ENCODE data around the gene AURKA.

The AURKA gene

GRCh38 chr20:56392132-56392880, at the start of gene AURKA, which contains the start of gene CSTF1:
AURKA (minus strand) TSS chr20:56392215; CDS start chr20:56388197, 4,018 bp downstream.
CSTF1 (plus strand) TSS chr20:56392645; CDS start chr20:56395553, 2,908 bp downstream.
- DNase-seq (ENCODE audit: low spot score), result peak; percentile 98
- peak; percentile 87 for FAIRE-seq

- no peak for DNase-seq (ENCODE audit: low spot score)
- FAIRE-seq, result no peak
These were observed 48.5 kb upstream of the AURKA start for GRCh38 chr20:56440346-56441007.

GRCh38 chr20:56439771-56440291, 47.8 kb upstream of the AURKA start:
- peak; percentile 15 for DNase-seq (ENCODE audit: low spot score)
- FAIRE-seq, result no peak

- FAIRE-seq (no peak), DNase-seq (ENCODE audit: low spot score) (no peak)
These were observed 46.3 kb upstream of the AURKA start for GRCh38 chr20:56438284-56438683.

- FAIRE-seq (no peak), DNase-seq (ENCODE audit: low spot score) (no peak)
These were observed 45.4 kb upstream of the AURKA start for GRCh38 chr20:56437196-56437960.

GRCh38 chr20:56433880-56434255, 41.9 kb upstream of the AURKA start:
- FAIRE-seq (no peak), DNase-seq (ENCODE audit: low spot score) (no peak)

- no peak for FAIRE-seq
- no peak for DNase-seq (ENCODE audit: low spot score)
These were observed 41.3 kb upstream of the AURKA start for GRCh38 chr20:56433221-56433879.

- FAIRE-seq, result no peak
- DNase-seq (ENCODE audit: low spot score), result no peak
These were observed 39.5 kb upstream of the AURKA start for GRCh38 chr20:56431471-56431870.

- DNase-seq (ENCODE audit: low spot score) (no peak), FAIRE-seq (no peak)
These were observed 38.9 kb upstream of the AURKA start for GRCh38 chr20:56430957-56431356.

- no peak for DNase-seq (ENCODE audit: low spot score)
- no peak for FAIRE-seq
These were observed 38.4 kb upstream of the AURKA start for GRCh38 chr20:56430461-56430860.

- no peak for FAIRE-seq
- DNase-seq (ENCODE audit: low spot score), result no peak
These were observed 37.9 kb upstream of the AURKA start for GRCh38 chr20:56429941-56430340.

- DNase-seq (ENCODE audit: low spot score) (peak; percentile 83), FAIRE-seq (peak; percentile 8)
These were observed 37.5 kb upstream of the AURKA start for GRCh38 chr20:56429502-56429901.

GRCh38 chr20:56428881-56429280, 36.9 kb upstream of the AURKA start:
- FAIRE-seq, result no peak
- DNase-seq (ENCODE audit: low spot score), result peak; percentile 47

- no peak for DNase-seq (ENCODE audit: low spot score)
- FAIRE-seq, result no peak
These were observed 36.4 kb upstream of the AURKA start for GRCh38 chr20:56428410-56428809.

- FAIRE-seq (no peak), DNase-seq (ENCODE audit: low spot score) (no peak)
These were observed 35.8 kb upstream of the AURKA start for GRCh38 chr20:56427797-56428196.

- no peak for DNase-seq (ENCODE audit: low spot score)
- FAIRE-seq, result no peak
These were observed 34.9 kb upstream of the AURKA start for GRCh38 chr20:56426926-56427325.

- DNase-seq (ENCODE audit: low spot score) (no peak), FAIRE-seq (no peak)
These were observed 34.0 kb upstream of the AURKA start for GRCh38 chr20:56426026-56426425.

GRCh38 chr20:56424931-56425330, 32.9 kb upstream of the AURKA start:
- FAIRE-seq (no peak), DNase-seq (ENCODE audit: low spot score) (no peak)

- DNase-seq (ENCODE audit: low spot score), result no peak
- no peak for FAIRE-seq
These were observed 31.9 kb upstream of the AURKA start for GRCh38 chr20:56423886-56424285.

GRCh38 chr20:56423211-56423610, 31.2 kb upstream of the AURKA start:
- DNase-seq (ENCODE audit: low spot score) (no peak), FAIRE-seq (no peak)

- DNase-seq (ENCODE audit: low spot score), result no peak
- no peak for FAIRE-seq
These were observed 30.8 kb upstream of the AURKA start for GRCh38 chr20:56422824-56423189.

Measured in RCC 7860 (cell line).